Glomerular endothelial cell (primary cell): ENCODE data around the gene THSD4. TPM values are rescaled to one million over a fixed set of nuclear protein-coding genes. Genes with fewer than 3 reads are reported as not detected.
"Not testable (repeated sequence)": the region's sequence is repeated elsewhere in the genome, so short reads cannot be mapped to it uniquely, and the experiment has no call there.

Experiments used
- DNase-seq: peaks from one replicate; pipeline ENCODE4 v3.0.0-alpha.2; 2011; ENCODE audit warnings: low read depth, low spot score; ENCODE audit errors: extremely low read depth
- total RNA-seq: library from RNA; depleted of rRNA; stranded (reverse); fragments of >200 nt; gene quantifications from 2 replicates; pipeline ENCODE4 v1.2.3, GENCODE V29; 2015

Gene THSD4
- total RNA-seq, 1 donor from 2014 or later = 110 TPM

GRCh38 chr15:71393383-71393782 is 278.1 kb downstream of the THSD4 start:
- no peak for DNase-seq

GRCh38 chr15:71396536-71397125 is 281.4 kb downstream of the THSD4 start:
- DNase-seq = no peak

- no peak for DNase-seq
These were observed 282.1 kb downstream of the THSD4 start for GRCh38 chr15:71397377-71397776.

DNA sequence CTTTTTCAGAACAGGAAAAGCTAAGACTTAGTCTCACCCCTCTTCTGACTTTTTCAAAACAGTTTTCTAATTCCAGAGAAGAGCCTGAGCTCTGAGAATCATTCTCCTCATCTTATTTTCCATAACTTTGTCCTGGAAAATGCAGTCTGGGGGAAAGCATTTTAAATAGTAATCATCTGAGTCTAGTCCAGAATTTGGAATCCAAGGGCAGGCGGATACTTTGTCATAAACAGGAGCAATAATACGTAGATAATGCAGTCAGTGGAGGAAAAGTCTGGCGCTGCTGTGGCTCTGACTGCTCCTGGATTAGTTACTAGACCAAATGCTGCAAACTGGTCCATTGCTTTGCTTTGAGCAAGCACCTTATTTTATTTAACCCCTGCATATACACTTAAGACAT is 285.0 kb downstream of the THSD4 start:
- no peak for DNase-seq

GRCh38 chr15:71401728-71402127 is 286.5 kb downstream of the THSD4 start:
- not testable (repeated sequence) for DNase-seq

DNA sequence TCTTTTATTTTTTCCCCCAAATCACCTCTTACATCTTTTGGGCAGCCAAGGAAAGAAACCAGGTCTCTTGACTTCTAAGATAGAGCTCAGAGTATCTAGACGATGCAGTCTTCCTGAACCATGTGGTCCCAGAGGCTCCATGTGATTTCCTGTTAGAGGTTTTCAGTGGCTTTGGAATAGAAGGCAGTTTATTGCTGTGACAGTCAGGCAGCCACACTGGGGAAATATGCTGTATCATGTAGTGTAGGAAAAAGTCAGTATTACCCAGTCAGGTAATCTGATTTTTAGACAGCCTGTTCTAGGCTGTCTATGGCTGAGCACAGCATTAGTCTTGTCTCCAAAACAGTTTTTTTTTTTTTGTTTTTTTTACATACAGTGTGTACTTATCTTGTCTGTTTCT is 294.3 kb downstream of the THSD4 start:
- DNase-seq = no peak

DNA sequence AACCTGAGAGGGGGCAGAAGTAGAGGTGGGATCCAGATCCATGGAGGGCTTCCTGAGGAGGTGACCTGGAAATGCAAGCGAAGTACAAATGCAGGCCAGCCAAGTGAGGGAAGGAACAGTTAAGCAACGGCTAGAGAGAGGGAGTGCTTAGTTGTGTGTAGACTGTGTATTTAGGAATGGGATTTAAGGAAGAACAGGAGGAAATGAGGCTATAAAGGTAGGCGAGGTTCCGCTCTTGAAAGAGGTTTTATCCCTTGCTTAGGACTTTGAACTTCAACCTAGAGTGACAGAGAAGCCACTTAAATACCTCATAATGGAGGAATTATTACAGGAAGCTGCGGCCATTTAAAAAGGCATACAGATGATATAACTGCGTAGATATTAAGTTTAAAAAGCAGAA is 295.1 kb downstream of the THSD4 start:
- no peak for DNase-seq

DNA sequence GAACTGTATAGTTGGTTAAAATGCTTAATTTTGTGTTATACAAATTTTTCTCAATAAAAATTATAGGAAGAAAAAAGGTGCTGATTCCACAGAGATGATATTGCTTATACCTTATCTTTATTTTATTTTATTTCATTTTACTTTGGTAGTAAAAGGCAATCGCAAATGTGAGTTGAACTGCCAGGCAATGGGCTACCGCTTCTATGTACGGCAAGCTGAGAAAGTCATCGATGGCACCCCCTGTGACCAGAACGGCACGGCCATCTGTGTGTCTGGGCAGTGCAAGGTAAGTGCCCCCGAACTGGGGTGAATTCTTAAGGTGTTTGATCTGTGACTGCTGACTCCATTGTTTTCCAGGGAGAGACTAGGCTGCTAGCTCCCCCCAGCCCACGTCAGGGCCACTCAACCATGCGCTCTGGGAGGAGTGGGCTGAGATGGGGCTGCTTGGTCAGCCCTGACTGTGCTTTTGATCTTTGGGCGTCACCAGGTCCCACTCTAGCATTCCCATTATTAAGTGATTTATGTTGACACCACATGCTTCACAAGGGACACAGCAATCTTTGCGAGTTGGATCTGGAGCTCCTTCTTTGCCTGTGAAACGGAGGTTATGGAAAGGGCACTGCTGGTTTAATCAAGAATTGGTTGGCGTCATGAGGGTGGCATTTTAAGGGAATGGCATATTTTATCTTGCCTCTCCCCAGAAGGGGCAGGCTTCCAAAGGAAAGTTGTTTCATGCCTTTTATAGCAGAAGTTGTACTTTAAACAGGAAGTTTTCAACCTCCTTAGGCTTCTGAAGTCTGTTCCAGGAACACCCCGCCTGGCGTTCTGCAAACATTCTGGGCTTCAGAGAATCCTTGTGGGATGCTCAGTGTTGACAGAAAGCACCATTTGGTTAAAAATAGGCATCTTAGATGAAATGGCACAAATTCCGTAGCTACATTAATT is 296.5 kb downstream of the THSD4 start:
- DNase-seq = peak; percentile 12

- DNase-seq = no peak
These were observed 298.1 kb downstream of the THSD4 start for GRCh38 chr15:71413419-71413818.

GRCh38 chr15:71414853-71415252 is 299.6 kb downstream of the THSD4 start:
- no peak for DNase-seq

DNA sequence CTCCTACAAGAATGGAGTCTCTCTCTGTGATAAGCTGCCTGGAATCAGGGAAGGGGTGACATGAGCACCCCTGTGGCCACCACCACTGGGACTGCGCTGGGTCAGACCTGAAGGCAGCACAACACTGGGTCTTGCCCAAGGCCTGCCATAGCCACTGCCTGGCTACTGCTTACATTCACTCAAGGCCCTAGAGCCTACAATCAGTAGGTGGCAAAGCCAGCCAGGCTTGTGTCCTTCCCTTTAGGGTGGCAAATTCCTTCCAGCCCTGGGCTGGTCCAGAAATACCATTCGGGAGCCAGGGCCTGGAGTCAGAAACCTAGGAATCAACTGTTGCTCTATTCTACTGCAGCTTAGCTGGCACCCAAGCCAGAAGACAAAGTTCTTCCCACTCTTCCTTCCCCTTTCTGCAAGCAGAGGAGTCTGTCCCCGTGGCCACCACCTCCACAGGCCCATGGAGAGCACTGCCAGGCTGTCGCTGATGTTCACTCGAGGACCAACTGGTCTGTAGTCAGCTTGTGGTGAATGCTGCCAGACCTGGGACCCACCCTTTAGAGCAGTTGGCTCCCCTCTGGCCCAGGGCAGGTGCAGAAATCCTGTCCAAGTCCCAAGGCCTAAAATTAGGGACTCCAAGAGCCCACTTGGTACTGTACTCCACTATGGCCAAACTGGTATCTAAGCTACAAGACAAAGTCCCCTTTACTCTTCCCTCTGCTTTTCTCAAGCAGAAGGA is 307.4 kb downstream of the THSD4 start:
- no peak for DNase-seq

GRCh38 chr15:71424765-71425164 is 309.5 kb downstream of the THSD4 start:
- no peak for DNase-seq

GRCh38 chr15:71425388-71425787 is 310.1 kb downstream of the THSD4 start:
- no peak for DNase-seq

DNA sequence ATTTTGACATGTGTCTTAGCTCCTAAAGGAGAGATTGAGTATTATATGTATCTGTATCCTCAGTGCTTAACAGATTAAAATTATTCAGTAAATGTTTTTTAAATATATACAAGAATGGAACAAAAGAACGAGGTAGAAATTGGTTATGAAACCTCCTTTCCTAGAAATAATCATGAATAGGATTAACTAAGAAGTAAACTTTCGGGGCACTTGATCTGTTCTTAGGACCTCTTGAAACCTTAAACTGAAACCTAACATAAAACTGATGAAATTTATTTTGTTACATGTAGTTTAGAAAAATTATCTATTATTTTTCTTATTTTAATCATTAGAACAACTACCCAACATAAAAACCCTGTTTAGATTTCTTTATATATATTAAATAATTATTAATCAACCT is 311.5 kb downstream of the THSD4 start:
- no peak for DNase-seq

DNA sequence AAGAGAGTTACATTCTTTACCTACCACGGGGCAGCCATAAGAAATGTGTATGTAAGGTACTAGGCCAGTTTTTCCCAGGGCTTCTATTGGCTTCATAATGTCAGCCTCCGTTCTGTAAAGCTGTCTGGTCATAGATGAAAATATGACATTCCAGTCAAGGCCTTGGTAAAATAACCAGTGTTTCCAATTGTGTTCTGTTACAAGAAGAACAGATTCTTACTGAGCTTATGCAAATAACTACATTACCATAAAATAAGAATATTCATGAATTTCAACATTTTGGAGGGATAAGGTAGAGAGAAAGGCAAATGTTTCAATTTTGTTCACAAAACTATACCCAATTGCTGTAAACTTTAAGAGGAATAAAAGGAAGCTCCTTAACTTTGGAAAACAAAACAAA is 315.5 kb downstream of the THSD4 start:
- no peak for DNase-seq

- DNase-seq = no peak
These were observed 316.4 kb downstream of the THSD4 start for GRCh38 chr15:71431343-71432336.

- no peak for DNase-seq
These were observed 318.1 kb downstream of the THSD4 start for GRCh38 chr15:71433402-71433801.

DNA sequence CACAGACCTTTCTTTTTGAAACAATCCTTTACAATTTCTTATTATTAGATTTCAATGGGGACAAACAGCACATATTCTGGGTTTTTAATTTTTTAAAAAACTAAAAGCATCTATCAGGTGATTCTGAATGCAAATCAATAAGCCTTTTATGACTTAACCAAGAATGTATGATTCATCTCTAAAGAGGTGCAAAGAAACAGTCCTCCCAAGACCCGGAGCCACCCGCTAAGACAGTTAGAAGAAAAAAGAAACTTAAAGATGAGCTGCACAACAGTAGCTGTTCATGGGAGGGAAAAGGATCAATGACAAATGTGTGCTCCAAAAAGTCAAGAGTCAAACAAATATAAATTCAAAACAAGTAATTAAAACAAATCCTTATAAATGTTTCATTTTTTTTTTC is 319.5 kb downstream of the THSD4 start:
- no peak for DNase-seq

- DNase-seq = no peak
These were observed 320.3 kb downstream of the THSD4 start for GRCh38 chr15:71435552-71435951.

DNA sequence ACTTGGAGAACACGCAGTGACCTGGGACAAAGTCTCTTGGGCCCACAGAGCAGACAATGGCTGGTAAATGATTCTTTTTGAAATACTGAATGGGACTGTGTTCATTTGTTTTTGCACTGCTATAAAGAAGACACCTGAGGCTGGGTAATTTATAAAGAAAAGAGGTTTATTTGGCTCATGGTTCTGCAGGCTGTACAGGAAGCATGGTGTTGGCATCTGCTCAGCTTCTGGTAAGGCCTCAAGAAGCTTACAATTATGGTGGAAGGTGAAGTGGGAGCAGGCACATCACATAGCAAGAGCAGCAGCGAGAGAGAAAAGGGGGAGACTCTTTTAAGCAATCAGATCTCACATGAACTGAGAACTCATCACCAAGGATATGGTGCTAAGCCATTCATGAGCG is 321.6 kb downstream of the THSD4 start:
- no peak for DNase-seq
